NCI-H446 treated with DMSO at 0.1 percent for 48 hours (cell line): ENCODE measurements around the gene PPP6C.
"Not testable (repeated sequence)": the region's sequence is repeated elsewhere in the genome, so short reads cannot be mapped to it uniquely, and the experiment has no call there.

Experiments
- DNase-seq: peaks from one replicate; lab custom pipeline; 2025; lab: John Stamatoyannopoulos, UW

PPP6C gene

GRCh38 chr9:125141751-125142150 lies 47.9 kb downstream of the PPP6C start:
- no peak for DNase-seq

GRCh38 chr9:125141251-125141650 lies 48.4 kb downstream of the PPP6C start:
- DNase-seq = no peak

GRCh38 chr9:125140576-125140975 lies 49.0 kb downstream of the PPP6C start:
- no peak for DNase-seq

- no peak for DNase-seq
Measured at GRCh38 chr9:125137200-125137599, 52.4 kb downstream of the PPP6C start.

GRCh38 chr9:125134976-125135375 lies 54.6 kb downstream of the PPP6C start:
- DNase-seq = no peak

DNA sequence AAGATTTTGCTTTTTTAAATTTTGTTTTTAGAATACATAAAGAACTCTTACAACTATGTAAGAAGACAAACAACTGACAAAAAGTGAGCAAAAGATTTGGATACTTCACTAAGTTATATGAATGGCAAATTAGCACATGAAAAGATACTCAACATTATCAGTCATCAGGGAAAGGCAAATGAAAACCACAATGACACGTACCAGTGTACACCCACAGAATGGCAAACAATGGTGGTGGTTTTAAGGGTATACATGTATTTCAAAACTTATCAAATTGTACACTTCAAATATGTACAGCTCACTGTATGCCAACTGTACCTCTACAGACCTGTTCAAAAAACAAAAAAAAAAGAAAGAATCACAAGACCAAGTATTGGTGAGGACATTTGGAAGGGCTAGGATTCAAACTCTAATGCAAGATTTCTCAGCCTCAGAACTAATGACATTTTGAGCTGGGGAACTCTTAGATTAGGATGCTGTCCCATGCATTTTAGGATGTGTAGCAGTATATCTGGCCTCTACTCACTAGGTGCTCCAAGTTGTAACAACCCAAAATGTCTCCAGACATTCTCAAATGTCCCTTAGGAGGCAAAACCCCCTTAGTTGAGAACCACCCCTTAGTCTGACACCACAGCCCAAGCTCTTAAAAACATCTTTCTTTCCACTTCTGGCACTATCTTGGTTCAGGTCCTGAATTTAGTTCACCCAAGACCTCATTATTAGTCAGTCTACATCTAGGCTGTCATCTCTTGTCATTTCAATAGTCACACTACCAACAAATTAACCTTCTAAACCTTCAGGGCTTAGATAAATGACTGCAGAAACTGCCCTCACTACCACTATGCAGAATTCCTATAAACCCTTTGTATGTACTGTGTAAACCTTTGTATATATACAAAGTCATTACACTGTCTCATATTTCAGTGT lies 55.9 kb downstream of the PPP6C start:
- no peak for DNase-seq

- DNase-seq = no peak
Measured at GRCh38 chr9:125131778-125132177, 57.8 kb downstream of the PPP6C start.

DNA sequence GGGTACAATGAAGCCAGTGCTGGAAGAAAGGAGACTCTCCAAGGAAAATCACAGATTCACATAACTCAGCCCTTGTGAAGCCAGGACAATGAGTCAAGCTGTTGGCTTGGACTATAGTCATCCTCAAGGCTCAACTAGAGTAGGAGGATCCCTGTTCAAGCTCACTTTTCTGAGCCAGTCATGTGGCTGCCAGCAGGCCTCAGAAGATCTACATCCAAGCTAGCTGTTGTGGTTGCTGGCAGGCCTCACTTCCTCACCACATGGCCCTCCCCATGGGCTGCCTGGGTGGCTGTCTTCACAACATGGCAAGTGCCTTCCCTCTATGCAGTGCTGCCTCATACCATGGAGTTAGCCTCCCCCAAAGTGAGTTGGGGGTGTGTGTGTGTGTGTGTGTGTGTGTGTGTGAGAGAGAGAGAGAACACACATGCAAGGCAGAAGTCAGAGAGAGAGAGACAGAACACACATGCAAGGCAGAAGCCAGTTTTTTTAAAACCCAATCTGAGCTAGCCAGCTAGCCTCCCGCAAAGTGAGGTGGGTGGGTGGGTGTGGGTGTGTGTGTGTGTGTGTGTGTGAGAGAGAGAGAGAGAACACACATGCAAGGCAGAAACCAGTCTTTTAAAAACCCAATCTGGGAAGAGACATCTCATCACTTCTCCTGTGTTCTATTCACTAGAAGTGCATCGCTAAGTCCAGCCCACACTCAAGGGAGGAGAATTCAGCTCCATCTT lies 63.4 kb downstream of the PPP6C start:
- peak; percentile 78 for DNase-seq

DNA sequence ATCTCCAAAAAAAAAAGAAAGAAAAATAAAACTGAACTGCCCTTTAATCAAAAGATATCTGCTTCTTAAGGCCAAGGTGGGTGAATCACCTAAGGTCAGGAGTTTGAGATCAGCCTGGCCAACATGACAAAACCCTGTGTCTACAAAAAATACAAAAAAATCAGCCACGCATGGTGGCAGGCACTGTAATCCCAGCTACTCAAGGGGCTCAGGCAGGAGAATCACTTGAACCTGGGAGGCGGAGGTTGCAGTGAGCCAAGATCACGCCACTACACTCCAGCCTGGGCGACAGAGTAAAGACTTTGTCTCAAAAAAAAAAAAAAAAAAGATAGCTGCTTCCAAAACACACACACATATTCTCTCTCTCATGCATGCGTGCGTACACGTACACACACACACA lies 64.1 kb downstream of the PPP6C start:
- DNase-seq = peak; percentile 34

- DNase-seq = no peak
Measured at GRCh38 chr9:125121146-125121545, 68.5 kb downstream of the PPP6C start.

DNA sequence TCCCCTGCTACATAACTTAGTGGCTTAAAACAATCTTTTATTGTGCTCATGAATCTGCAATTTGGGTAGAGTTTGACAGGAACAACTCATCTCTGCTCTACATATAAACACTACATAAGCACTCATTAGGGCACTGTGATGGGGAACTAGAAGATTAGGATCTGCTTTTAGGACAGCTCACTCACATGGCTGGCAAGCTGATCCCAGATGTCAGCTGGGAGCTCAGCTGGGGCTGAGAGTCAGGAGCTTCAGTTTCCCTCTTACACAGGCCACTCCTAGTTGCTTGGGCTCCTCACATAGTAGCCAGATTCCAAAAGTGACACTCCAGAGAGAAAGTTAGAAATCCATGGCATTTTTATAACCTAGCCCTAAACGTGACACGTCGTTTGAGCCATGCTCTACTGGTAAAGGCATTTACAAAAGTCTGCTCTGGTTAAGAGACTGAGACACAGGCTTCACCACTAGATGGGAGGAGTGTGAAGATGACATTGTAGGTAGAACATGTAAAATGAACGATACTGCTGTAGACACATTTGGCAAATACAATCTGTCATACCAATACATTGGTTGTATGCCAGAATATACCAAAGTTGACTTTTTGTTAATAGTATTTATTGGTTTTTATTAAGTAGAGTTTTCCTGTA lies 69.8 kb downstream of the PPP6C start:
- DNase-seq = no peak

- not testable (repeated sequence) for DNase-seq
Measured at GRCh38 chr9:125118696-125119095, 70.9 kb downstream of the PPP6C start.

- not testable (repeated sequence) for DNase-seq
Measured at GRCh38 chr9:125114503-125114902, 75.1 kb downstream of the PPP6C start.

DNA sequence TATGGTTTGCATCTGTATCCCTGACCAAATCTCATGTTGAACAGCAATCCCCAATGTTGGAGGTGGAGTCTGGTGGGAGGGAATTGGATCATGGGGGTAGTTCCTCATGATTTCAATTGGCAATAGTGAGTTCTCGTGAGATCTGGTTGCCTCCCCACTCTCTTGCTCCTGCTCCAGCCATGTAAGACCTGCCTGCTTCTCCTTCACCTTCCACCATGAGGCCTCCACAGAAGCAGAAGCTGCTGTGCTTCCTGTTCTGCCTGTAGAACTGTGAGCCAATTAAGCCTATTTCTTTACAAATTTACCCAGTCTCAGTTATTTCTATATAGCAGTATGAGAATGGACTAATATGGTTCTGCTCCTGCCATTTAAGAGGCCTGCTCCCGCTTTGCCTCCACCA lies 79.1 kb downstream of the PPP6C start:
- DNase-seq = no peak

GRCh38 chr9:125108541-125108940 lies 81.1 kb downstream of the PPP6C start:
- not testable (repeated sequence) for DNase-seq

DNA sequence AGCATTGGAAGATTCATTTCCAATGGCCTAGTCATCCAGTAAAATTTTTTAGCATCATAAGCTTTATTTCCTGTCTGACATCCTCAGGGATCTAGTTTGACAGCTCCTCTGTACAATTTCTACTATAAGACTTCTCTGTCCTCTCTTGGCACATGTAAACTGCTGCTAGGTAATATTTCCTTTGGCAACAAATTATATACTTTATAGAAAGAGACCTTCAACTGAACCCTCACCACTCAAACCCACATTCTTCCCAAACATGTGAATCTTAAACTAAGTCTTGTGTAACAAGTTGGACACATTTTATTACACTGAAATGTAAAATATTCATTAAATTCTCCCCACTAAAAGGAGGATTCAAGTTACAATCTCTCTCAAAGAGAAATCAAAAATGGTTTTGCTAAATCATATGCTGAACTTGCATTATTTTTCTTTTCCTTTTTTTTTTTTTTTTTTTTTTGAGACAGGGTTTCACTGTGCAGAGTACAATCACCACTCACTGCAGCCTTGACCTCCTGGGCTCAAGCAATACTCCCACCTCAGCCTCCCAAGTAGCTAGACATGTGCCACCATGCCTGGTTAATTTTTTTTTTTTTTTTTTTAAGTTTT lies 83.2 kb downstream of the PPP6C start:
- DNase-seq = no peak

GRCh38 chr9:125103770-125104460 lies 85.7 kb downstream of the PPP6C start:
- no peak for DNase-seq

GRCh38 chr9:125103021-125103420 lies 86.6 kb downstream of the PPP6C start:
- DNase-seq = no peak

DNA sequence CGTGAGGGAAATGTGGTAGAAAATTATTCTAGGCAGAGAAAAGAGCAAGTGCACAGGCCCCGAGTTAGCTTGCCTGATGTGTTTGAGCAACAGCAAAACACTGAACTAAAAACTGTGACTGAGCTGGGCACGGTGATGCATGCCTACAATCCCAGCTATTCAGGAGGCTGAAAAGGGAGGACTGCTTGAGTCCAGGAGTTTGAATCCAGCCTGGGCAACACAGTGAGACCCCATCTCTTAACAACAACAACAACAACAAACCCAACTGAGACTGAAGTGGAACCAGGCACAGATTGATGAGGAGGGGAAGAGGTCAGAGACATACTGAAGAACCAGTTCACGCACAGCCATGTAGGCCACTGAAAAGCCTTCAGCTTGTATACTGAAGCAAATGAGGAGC lies 88.8 kb downstream of the PPP6C start:
- DNase-seq = no peak

GRCh38 chr9:125099816-125100215 lies 89.8 kb downstream of the PPP6C start:
- no peak for DNase-seq
